Natural killer cell (primary cell): ENCODE results near the gene TASOR. TPM values are rescaled to one million over a fixed set of nuclear protein-coding genes. Genes with fewer than 3 reads are reported as not detected.
"Not testable (repeated sequence)": the region's sequence is repeated elsewhere in the genome, so short reads cannot be mapped to it uniquely, and the experiment has no call there.

Source experiments
- ATAC-seq, 3 donors: fragments of 150-1000 bp in 2 of 3; fragments of 200-7000 bp in 1 of 3; cut with Tn5 transposase; 1 replicate in 1 of 3; 2 replicates in 2 of 3; pipeline ENCODE4 v1.10.0; 2021; ENCODE audit warnings: mild to moderate bottlenecking in 2 of 3, moderate library complexity in 2 of 3
- DNase-seq, 2 donors: peaks; one replicate each; pipeline versions ENCODE4 v3.0.0 to v3.0.0-alpha.2; 2013 to 2021; ENCODE audit warnings: mixed read lengths in 1 of 2
- H3K27ac ChIP-seq: one replicate; pipeline ENCODE4 v1.5.1; 2013; ENCODE audit warnings: mild to moderate bottlenecking, low read length
- H3K27me3 ChIP-seq: one replicate; pipeline ENCODE4 v1.6.1; 2013; ENCODE audit warnings: low read length; ENCODE audit not compliant: control insufficient read depth, insufficient read depth
- H3K36me3 ChIP-seq: one replicate; pipeline ENCODE4 v1.6.1; 2013; ENCODE audit warnings: low read length; ENCODE audit not compliant: control insufficient read depth, insufficient read depth
- H3K4me1 ChIP-seq: one replicate; pipeline ENCODE4 v1.6.1; 2013; ENCODE audit warnings: low read length; ENCODE audit not compliant: control insufficient read depth, insufficient read depth
- H3K4me3 ChIP-seq: one replicate; pipeline ENCODE4 v1.5.1; 2013; ENCODE audit warnings: low read length
- H3K9me3 ChIP-seq: one replicate; pipeline ENCODE4 v1.6.1; 2013; ENCODE audit warnings: low read length; ENCODE audit not compliant: control insufficient read depth, insufficient read depth
- H3K27ac Mint-ChIP-seq, 2 donors: one replicate each; pipeline ENCODE4 v1.8.0; 2022; ENCODE audit warnings: mild to moderate bottlenecking in 2 of 2, mixed read lengths in 2 of 2, moderate library complexity in 1 of 2
- H3K27me3 Mint-ChIP-seq, 2 donors: one replicate each; pipeline ENCODE4 v1.8.0; 2022; ENCODE audit warnings: low read depth in 2 of 2, mixed read lengths in 2 of 2
- H3K36me3 Mint-ChIP-seq: one replicate; pipeline ENCODE4 v1.8.0; 2022; ENCODE audit warnings: mixed read lengths
- H3K4me1 Mint-ChIP-seq, 2 donors: one replicate each; pipeline ENCODE4 v1.8.0; 2022; ENCODE audit warnings: mixed read lengths in 2 of 2
- H3K4me3 Mint-ChIP-seq: one replicate; pipeline ENCODE4 v1.8.0; 2022; ENCODE audit warnings: mild to moderate bottlenecking, moderate library complexity, mixed read lengths
- H3K9me3 Mint-ChIP-seq, 2 donors: one replicate each; pipeline ENCODE4 v1.8.0; 2022; ENCODE audit warnings: mixed read lengths in 2 of 2
- WGBS: methylation state at CpG from one replicate; pipeline ENCODE4 v1.1.7; 2013; ENCODE audit warnings: missing lambda C conversion rate; ENCODE audit not compliant: insufficient coverage; 5-methylcytosine and 5-hydroxymethylcytosine counted together
- intact Hi-C: fragments of 100-400 bp; cut with micrococcal nuclease; formaldehyde crosslinking; loops from one replicate; pipeline ENCODE4 v1.14.2; 2022
- total RNA-seq, 4 donors: library from RNA; stranded (reverse); fragments of 120-200 nt in 1 of 4; gene quantifications; one replicate each; pipeline versions ENCODE4 v1.2.3 to v1.2.4, GENCODE V29; 2013 to 2022
- TF ChIP-seq, protein P1 (sequence below): fragments of 200-600 bp; IDR thresholded peaks from one replicate; pipeline ENCODE4 v1.8.0; 2022; ENCODE audit warnings: antibody characterized with exemption

Gene TASOR
- total RNA-seq, 3 donors from 2014 or later (not counting 1 experiment from before 2014, with no cell fraction given) = 73.5 to 96.4 (median 81.8) TPM

DNA sequence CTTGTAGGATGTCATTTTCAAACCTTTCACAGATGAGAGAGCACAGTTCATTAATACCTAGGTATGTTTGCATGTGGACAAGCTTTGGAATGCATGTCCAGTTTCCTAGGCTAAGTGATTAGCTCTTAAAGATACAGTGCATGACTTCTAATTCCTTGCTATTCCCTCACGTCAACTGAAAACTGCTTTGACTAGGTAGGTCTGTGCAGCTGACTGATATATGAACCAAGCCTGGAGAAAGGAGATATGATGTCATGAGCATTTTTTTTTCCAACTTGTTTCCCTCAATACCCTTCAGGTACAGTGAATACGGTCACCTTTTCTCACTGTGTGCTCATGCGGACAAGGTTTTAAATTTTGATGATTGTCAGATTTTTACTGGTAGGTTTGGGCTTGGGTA, 41.6 kb upstream of the TASOR start:
- Mint-ChIP-seq H3K4me1 (peaks cover 54 to 75% of the 10 kb centered on the region in 2 donors), H3K27me3 (no peaks in the 10 kb centered on the region), H3K4me3 (peak overlapping the region; percentile 81), H3K36me3 (peaks cover 32% of the 10 kb centered on the region), H3K27ac (peak overlapping the region; percentile 88 to 89), H3K9me3 (peaks cover 0 to 3% of the 10 kb centered on the region in 2 donors)
- no peak for ATAC-seq
- Histone ChIP-seq H3K4me3 (no peak overlapping the region), H3K27ac (peak overlapping the region; percentile 75), H3K27me3 (no peaks in the 10 kb centered on the region), H3K4me1 (peaks cover 31% of the 10 kb centered on the region), H3K9me3 (no peaks in the 10 kb centered on the region), H3K36me3 (peaks cover 57% of the 10 kb centered on the region)
- DNase-seq = no peak
- WGBS = 100% methylated on average over 1 of the region's 3 CpGs
- TF ChIP-seq, protein P1, sequence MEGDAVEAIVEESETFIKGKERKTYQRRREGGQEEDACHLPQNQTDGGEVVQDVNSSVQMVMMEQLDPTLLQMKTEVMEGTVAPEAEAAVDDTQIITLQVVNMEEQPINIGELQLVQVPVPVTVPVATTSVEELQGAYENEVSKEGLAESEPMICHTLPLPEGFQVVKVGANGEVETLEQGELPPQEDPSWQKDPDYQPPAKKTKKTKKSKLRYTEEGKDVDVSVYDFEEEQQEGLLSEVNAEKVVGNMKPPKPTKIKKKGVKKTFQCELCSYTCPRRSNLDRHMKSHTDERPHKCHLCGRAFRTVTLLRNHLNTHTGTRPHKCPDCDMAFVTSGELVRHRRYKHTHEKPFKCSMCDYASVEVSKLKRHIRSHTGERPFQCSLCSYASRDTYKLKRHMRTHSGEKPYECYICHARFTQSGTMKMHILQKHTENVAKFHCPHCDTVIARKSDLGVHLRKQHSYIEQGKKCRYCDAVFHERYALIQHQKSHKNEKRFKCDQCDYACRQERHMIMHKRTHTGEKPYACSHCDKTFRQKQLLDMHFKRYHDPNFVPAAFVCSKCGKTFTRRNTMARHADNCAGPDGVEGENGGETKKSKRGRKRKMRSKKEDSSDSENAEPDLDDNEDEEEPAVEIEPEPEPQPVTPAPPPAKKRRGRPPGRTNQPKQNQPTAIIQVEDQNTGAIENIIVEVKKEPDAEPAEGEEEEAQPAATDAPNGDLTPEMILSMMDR = no peak
- intact Hi-C loops = loop anchor here (1.0 to 2.0 kb wide), 3 partner anchors 20 to 72 kb away; no protein-coding TSS in a partner anchor

GRCh38 chr3:56720849-56721248, 37.8 kb upstream of the TASOR start:
- Histone ChIP-seq H3K36me3 (peaks cover 20% of the 10 kb centered on the region), H3K4me3 (no peak overlapping the region), H3K9me3 (no peaks in the 10 kb centered on the region), H3K4me1 (peaks cover 19% of the 10 kb centered on the region), H3K27ac (no peak overlapping the region), H3K27me3 (no peaks in the 10 kb centered on the region)
- Mint-ChIP-seq H3K36me3 (peaks cover 16% of the 10 kb centered on the region), H3K4me1 (peaks cover 54 to 70% of the 10 kb centered on the region in 2 donors), H3K9me3 (peaks cover 0 to 3% of the 10 kb centered on the region in 2 donors), H3K4me3 (peak overlapping the region; percentile 58), H3K27ac (peak overlapping the region; percentile 80 to 89), H3K27me3 (no peaks in the 10 kb centered on the region)
- intact Hi-C loops = no loop called here
- TF ChIP-seq, protein P1 = no peak
- ATAC-seq (no peak), DNase-seq (no peak)

DNA sequence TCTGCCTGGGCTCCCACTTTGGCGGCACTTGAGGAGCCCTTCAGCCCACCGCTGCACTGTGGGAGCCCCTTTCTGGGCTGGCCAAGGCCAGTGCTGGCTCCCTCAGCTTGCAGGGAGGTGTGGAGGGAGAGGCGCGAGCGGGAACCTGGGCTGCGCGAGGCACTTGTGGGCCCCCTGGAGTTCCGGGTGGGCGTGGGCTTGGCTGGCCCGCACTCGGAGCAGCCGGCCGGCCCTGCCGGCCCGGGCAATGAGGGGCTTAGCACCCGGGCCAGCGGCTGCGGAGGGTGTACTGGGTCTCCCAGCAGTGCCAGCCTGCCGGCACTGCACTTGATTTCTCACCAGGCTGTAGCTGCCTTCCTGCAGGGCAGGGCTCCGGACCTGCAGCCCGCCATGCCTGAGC, 35.7 kb upstream of the TASOR start:
- H3K27me3 ChIP-seq, H3K27ac ChIP-seq, H3K4me3 ChIP-seq, H3K4me3 Mint-ChIP-seq, H3K4me1 ChIP-seq, H3K9me3 Mint-ChIP-seq, DNase-seq, H3K27me3 Mint-ChIP-seq, H3K27ac Mint-ChIP-seq, intact Hi-C loops, H3K9me3 ChIP-seq, ATAC-seq: not testable (repeated sequence)
- H3K36me3 Mint-ChIP-seq = peaks cover 16% of the 10 kb centered on the region
- WGBS = 98% methylated on average over 21 of the region's 21 CpGs
- H3K4me1 Mint-ChIP-seq = peaks cover 39 to 60% of the 10 kb centered on the region in 2 donors
- peaks cover 20% of the 10 kb centered on the region for H3K36me3 ChIP-seq

DNA sequence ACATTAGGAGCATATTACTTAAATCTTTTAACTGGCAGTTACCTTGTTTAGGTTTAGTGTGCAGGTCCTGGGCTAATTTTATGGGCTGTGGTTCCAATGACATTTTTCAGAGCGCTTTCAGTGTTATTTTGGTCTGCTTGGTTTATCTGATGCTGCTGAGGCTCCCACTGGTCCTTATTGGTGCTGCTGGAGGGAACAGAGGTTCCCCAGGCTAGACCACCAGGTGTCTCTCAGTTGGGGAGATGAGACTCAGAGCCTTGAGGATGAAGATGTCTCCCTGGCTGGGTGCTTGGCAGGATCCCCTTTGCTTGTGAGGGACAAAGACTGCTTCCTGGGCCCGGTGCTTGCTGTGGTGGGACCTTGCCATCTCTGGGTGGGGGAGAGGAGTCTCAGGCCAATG, 28.3 kb upstream of the TASOR start:
- intact Hi-C loops = no loop called here
- H3K27ac ChIP-seq = no peak overlapping the region
- ATAC-seq (no peak), DNase-seq (no peak)
- H3K27me3 Mint-ChIP-seq = no peaks in the 10 kb centered on the region
- no peaks in the 10 kb centered on the region for H3K9me3 Mint-ChIP-seq
- H3K4me3 ChIP-seq = no peak overlapping the region
- 87% methylated on average over 2 of the region's 2 CpGs for WGBS
- H3K4me3 Mint-ChIP-seq = no peak overlapping the region
- H3K27me3 ChIP-seq = no peaks in the 10 kb centered on the region
- H3K27ac Mint-ChIP-seq = peak overlapping the region; percentile 16 to 38
- H3K4me1 ChIP-seq = no peaks in the 10 kb centered on the region
- H3K36me3 Mint-ChIP-seq = no peaks in the 10 kb centered on the region
- peaks cover 0 to 24% of the 10 kb centered on the region in 2 donors for H3K4me1 Mint-ChIP-seq
- TF ChIP-seq, protein P1 = no peak
- H3K36me3 ChIP-seq = no peaks in the 10 kb centered on the region
- H3K9me3 ChIP-seq = no peaks in the 10 kb centered on the region

DNA sequence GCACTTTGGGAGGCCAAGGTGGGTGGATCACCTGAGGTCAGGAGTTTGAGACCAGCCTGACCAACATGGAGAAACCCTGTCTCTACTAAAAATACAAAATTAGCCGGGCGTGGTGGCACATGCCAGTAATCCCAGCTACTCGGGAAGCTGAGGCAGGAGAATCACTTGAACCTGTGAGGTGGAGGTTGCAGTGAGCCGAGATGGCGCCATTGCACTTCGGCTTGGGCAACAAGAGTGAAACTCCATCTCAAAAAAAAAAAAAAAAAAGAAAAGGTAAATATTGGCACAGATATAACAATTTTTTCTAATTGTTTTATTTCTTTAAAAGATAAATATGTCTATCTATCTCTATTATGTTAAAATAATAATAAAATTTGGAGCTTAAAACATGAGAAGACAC, 24.3 kb upstream of the TASOR start:
- H3K36me3 Mint-ChIP-seq, H3K36me3 ChIP-seq, ATAC-seq, H3K27me3 ChIP-seq, H3K27ac ChIP-seq, H3K4me3 ChIP-seq, H3K4me3 Mint-ChIP-seq, H3K9me3 Mint-ChIP-seq, H3K9me3 ChIP-seq, H3K27me3 Mint-ChIP-seq, intact Hi-C loops, H3K27ac Mint-ChIP-seq, H3K4me1 ChIP-seq: not testable (repeated sequence)
- 95% methylated on average over 3 of the region's 6 CpGs for WGBS
- DNase-seq = peak in 1 of 2 donors; percentile 41
- peaks cover 15 to 27% of the 10 kb centered on the region in 2 donors for H3K4me1 Mint-ChIP-seq
